HCT116 (cell line): ENCODE measurements around the gene TGM2. TPM values are rescaled to one million over a fixed set of nuclear protein-coding genes. Genes with fewer than 3 reads are reported as not detected.

Experiments
- ATAC-seq: fragments of 200-7000 bp; cut with Tn5 transposase; 2 replicates; pipeline ENCODE4 v1.9.1; 2020; ENCODE audit warnings: mild to moderate bottlenecking, moderate library complexity
- BruUV-seq: library from RNA; stranded (reverse); fragments of 400-500 nt; replicated peaks from 2 replicates; lab custom pipeline; 2021; lab: Mats Ljungman, UMichigan
- CTCF ChIA-PET: fragments of 300-600 bp; sonication (Branson Sonifier 250); formaldehyde crosslinking; loops from one replicate; lab custom pipeline; 2021; ENCODE audit warnings: antibody characterized with exemption; lab: Charles Lee
- POLR2A ChIA-PET: fragments of 300-600, 350-600 bp; sonication (Branson Sonifier 250); formaldehyde crosslinking; loops from one replicate; lab custom pipeline; 2021; ENCODE audit warnings: antibody characterized with exemption; lab: Charles Lee
- RAD21 ChIA-PET, 2 experiments: fragments of 300-600 bp; sonication (Branson Sonifier 250); formaldehyde crosslinking; loops; one replicate each; lab custom pipeline; 2023; ENCODE audit warnings: low total read pairs in 2 of 2; ENCODE audit not compliant: uncharacterized antibody in 2 of 2, unreplicated experiment in 2 of 2, low non-redundant PET in 1 of 2; lab: Charles Lee
- DNase-seq: peaks from one replicate; pipeline ENCODE4 v3.0.0-alpha.2; 2010; ENCODE audit warnings: low read depth, low spot score
- H2AFZ ChIP-seq: fragments of 200-600 bp; shearing (Covaris generic), sonication (generic); 2 replicates; pipeline ENCODE4 v1.6.1; 2017; ENCODE audit warnings: low read depth, mixed run types, mixed read lengths, antibody characterized with exemption, low read length; ENCODE audit not compliant: poor library complexity, severe bottlenecking
- H3K27ac ChIP-seq: 2 replicates; pipeline ENCODE4 v1.5.1; 2012; ENCODE audit warnings: low read depth, low read length
- H3K27me3 ChIP-seq: fragments of 200-600 bp; sonication (generic); 2 replicates; pipeline ENCODE4 v1.6.1; 2016; ENCODE audit warnings: mixed run types, low read length, mixed read lengths; ENCODE audit not compliant: insufficient read depth
- H3K36me3 ChIP-seq, 2 experiments: fragments of 200-500 bp in 1 of 2; fragments of 200-600 bp in 1 of 2; sonication (Bioruptor generic) in 1 of 2; sonication (generic) in 1 of 2; 2 replicates each; pipeline versions ENCODE4 v1.5.1 to v1.6.1; 2014 to 2016; ENCODE audit warnings: low read length in 2 of 2, inconsistent platforms in 1 of 2, mixed read lengths in 1 of 2, mixed run types in 1 of 2; ENCODE audit not compliant: insufficient read depth in 2 of 2, control insufficient read depth in 1 of 2
- H3K4me1 ChIP-seq, 2 experiments: fragments of 200-600 bp in 1 of 2; sonication (generic) in 1 of 2; 2 replicates each; pipeline versions ENCODE4 v1.5.1 to v1.6.1; 2012 to 2017; ENCODE audit warnings: low read length in 2 of 2, inconsistent platforms in 1 of 2, mild to moderate bottlenecking in 1 of 2, mixed read lengths in 1 of 2, mixed run types in 1 of 2, moderate library complexity in 1 of 2; ENCODE audit not compliant: insufficient read depth in 2 of 2, control insufficient read depth in 1 of 2
- H3K4me2 ChIP-seq: fragments of 200-600 bp; sonication (generic); 2 replicates; pipeline ENCODE4 v1.6.1; 2017; ENCODE audit warnings: mixed run types, low read length, mixed read lengths
- H3K4me3 ChIP-seq, 2 experiments: fragments of 200-600 bp in 1 of 2; sonication (generic) in 1 of 2; replicated peaks in 1 of 2; 2 replicates each; pipeline ENCODE4 v1.5.1; 2011 to 2016; ENCODE audit warnings: low read length in 2 of 2, control low read depth in 1 of 2, low read depth in 1 of 2, mild to moderate bottlenecking in 1 of 2, mixed read lengths in 1 of 2, mixed run types in 1 of 2
- H3K79me2 ChIP-seq: fragments of 200-600 bp; sonication (generic); 2 replicates; pipeline ENCODE4 v1.6.1; 2017; ENCODE audit warnings: mild to moderate bottlenecking, mixed run types, low read length, moderate library complexity, mixed read lengths; ENCODE audit not compliant: insufficient read depth
- H3K9ac ChIP-seq: fragments of 200-600 bp; sonication (generic); 2 replicates; pipeline ENCODE4 v1.6.1; 2016; ENCODE audit warnings: low read length, mixed read lengths
- H3K9me2 ChIP-seq: fragments of 200-600 bp; sonication (generic), shearing (Covaris generic); 2 replicates; pipeline ENCODE4 v1.6.1; 2017; ENCODE audit warnings: mixed run types, mild to moderate bottlenecking, moderate library complexity; ENCODE audit not compliant: insufficient read depth
- H3K9me3 ChIP-seq, 2 experiments: fragments of 200-500 bp in 1 of 2; fragments of 200-600 bp in 1 of 2; sonication (Bioruptor generic) in 1 of 2; sonication (generic) in 1 of 2; 2 replicates each; pipeline ENCODE4 v1.6.1; 2014 to 2017; ENCODE audit warnings: low read length in 2 of 2, mixed read lengths in 2 of 2, inconsistent platforms in 1 of 2, low read depth in 1 of 2, mild to moderate bottlenecking in 1 of 2, mixed run types in 1 of 2, moderate library complexity in 1 of 2; ENCODE audit not compliant: control insufficient read depth in 1 of 2, insufficient read depth in 1 of 2
- H4K20me1 ChIP-seq: fragments of 200-600 bp; sonication (generic), shearing (Covaris generic); 2 replicates; pipeline ENCODE4 v1.6.1; 2017; ENCODE audit warnings: mixed run types, mild to moderate bottlenecking, moderate library complexity; ENCODE audit not compliant: insufficient read depth
- ATF3 ChIP-seq: IDR thresholded peaks from 2 replicates; pipeline ENCODE4 v1.6.1; 2012
- CBX3 ChIP-seq: IDR thresholded peaks from 2 replicates; pipeline ENCODE4 v1.6.1; 2012; ENCODE audit warnings: low read depth
- CEBPB ChIP-seq: IDR thresholded peaks from 2 replicates; pipeline ENCODE4 v1.6.1; 2012; ENCODE audit warnings: low read depth
- CTCF ChIP-seq, 3 experiments: fragments of 200-600 bp in 1 of 3; sonication (generic) in 1 of 3; IDR thresholded peaks in 2 of 3; conservative IDR thresholded peaks in 1 of 3; 2 replicates each; pipeline ENCODE4 v1.5.1; 2012 to 2017; ENCODE audit warnings: low read depth in 2 of 3, low read length in 2 of 3, antibody characterized with exemption in 1 of 3, borderline replicate concordance in 1 of 3, control low read depth in 1 of 3, mild to moderate bottlenecking in 1 of 3, mixed read lengths in 1 of 3, mixed run types in 1 of 3, moderate library complexity in 1 of 3; ENCODE audit not compliant: insufficient read depth in 1 of 3
- EGR1 ChIP-seq: IDR thresholded peaks from 2 replicates; pipeline ENCODE4 v1.6.1; 2012; ENCODE audit warnings: low read depth
- ELF1 ChIP-seq: IDR thresholded peaks from 2 replicates; pipeline ENCODE4 v1.6.1; 2012; ENCODE audit warnings: low read depth, borderline replicate concordance
- EZH2 ChIP-seq: fragments of 200-600 bp; sonication (generic); IDR thresholded peaks from 2 replicates; pipeline ENCODE4 v1.6.1; 2017; ENCODE audit warnings: antibody characterized with exemption, mixed run types
- EZH2phosphoT487 ChIP-seq: fragments of 200-600 bp; IDR thresholded peaks from 2 replicates; pipeline ENCODE4 v1.6.1; 2018; ENCODE audit warnings: antibody characterized with exemption, borderline replicate concordance
- JUND ChIP-seq: IDR thresholded peaks from 2 replicates; pipeline ENCODE4 v1.6.1; 2012
- MAX ChIP-seq: IDR thresholded peaks from 2 replicates; pipeline ENCODE4 v1.6.1; 2012
- POLR2A ChIP-seq: IDR thresholded peaks from 2 replicates; pipeline ENCODE4 v1.7.0; 2011; ENCODE audit warnings: borderline replicate concordance; ENCODE audit not compliant: insufficient read depth, insufficient read length; ENCODE audit errors: extremely low read depth
- POLR2AphosphoS5 ChIP-seq: IDR thresholded peaks from 2 replicates; pipeline ENCODE4 v1.6.1; 2011; ENCODE audit warnings: mild to moderate bottlenecking, low read depth, low read length, moderate library complexity
- RAD21 ChIP-seq: IDR thresholded peaks from 2 replicates; pipeline ENCODE4 v1.6.1; 2012; ENCODE audit warnings: low read depth, mild to moderate bottlenecking
- REST ChIP-seq: IDR thresholded peaks from 2 replicates; pipeline ENCODE4 v1.6.1; 2012; ENCODE audit warnings: low read depth
- SIN3A ChIP-seq: IDR thresholded peaks from 2 replicates; pipeline ENCODE4 v1.6.1; 2012; ENCODE audit warnings: low read depth
- SP1 ChIP-seq: IDR thresholded peaks from 2 replicates; pipeline ENCODE4 v1.6.1; 2012; ENCODE audit warnings: low read depth
- TCF7L2 ChIP-seq: IDR thresholded peaks from 2 replicates; pipeline ENCODE4 v1.7.0; 2011; ENCODE audit warnings: borderline replicate concordance, inconsistent platforms; ENCODE audit not compliant: insufficient read depth, insufficient read length; ENCODE audit errors: extremely low read depth
- ZFX ChIP-seq: fragments of 450-650 bp; IDR thresholded peaks from 2 replicates; pipeline ENCODE4 v1.6.1; 2017
- ZNF274 ChIP-seq: fragments of 200-500 bp; sonication (Bioruptor generic); IDR thresholded peaks from 2 replicates; pipeline ENCODE4 v1.6.1; 2014; ENCODE audit warnings: mild to moderate bottlenecking, low read depth, low read length, inconsistent platforms
- intact Hi-C: fragments of 100-400 bp; cut with micrococcal nuclease; formaldehyde crosslinking; loops from 2 replicates; pipeline ENCODE4 v1.10.0; 2022
- total RNA-seq: library from RNA; stranded (reverse); gene quantifications from one replicate; pipeline ENCODE4 v1.2.1, GENCODE V29; 2021; ENCODE audit not compliant: unreplicated experiment

The TGM2 gene
- total RNA-seq, 1 experiment from 2014 or later: 6.1 TPM

- Histone ChIP-seq H3K27ac (no peak overlapping the region), H3K36me3 (no peaks in the 10 kb centered on the region), H3K9me3 (no peaks in the 10 kb centered on the region), H3K27me3 (no peaks in the 10 kb centered on the region), H3K4me2 (no peak overlapping the region), H3K4me1 (peaks cover 14 to 31% of the 10 kb centered on the region in 2 experiments; a peak in 3 of 4 replicates), H3K9ac (no peak overlapping the region), H3K4me3 (no peak overlapping the region), H2AFZ (no peak overlapping the region), H4K20me1 (no peaks in the 10 kb centered on the region), H3K9me2 (no peaks in the 10 kb centered on the region), H3K79me2 (no peaks in the 10 kb centered on the region)
- CTCF ChIA-PET: interaction anchor here (0.7 to 1.4 kb wide), 4 partner anchors 57 to 120 kb away, joined by 3 to 5 read pairs (median 4); no protein-coding TSS in a partner anchor
- intact Hi-C loops: loop anchor here (10.0 kb wide), 1 partner anchor 599 kb away; no protein-coding TSS in a partner anchor
- POLR2A ChIA-PET: no interaction called here
- no peak for DNase-seq
- RAD21 ChIA-PET: no interaction called here
- no TSS peak for BruUV-seq
- TF ChIP-seq ATF3 (no peak), POLR2A (no peak), SP1 (no peak), ELF1 (no peak), CBX3 (no peak), EZH2phosphoT487 (no peak), SIN3A (no peak), REST (no peak), RAD21 (no peak), TCF7L2 (no peak), CTCF (IDR thresholded peaks at IDR 0.05 in 2 of 3, conservative IDR thresholded peaks at IDR 0.05 in 1 of 3; ENCODE audit: borderline replicate concordance in 1 of 3, insufficient read depth in 1 of 3, low read depth in 2 of 3, low read length in 2 of 3) (no peak), ZFX (no peak), EZH2 (no peak), JUND (no peak), POLR2AphosphoS5 (no peak), MAX (no peak), CEBPB (no peak), ZNF274 (no peak), EGR1 (no peak)
- TF ChIP-seq, all 23 proteins: peak for 0
- ATAC-seq: no peak
These were observed 1.0 kb downstream of the TGM2 start for GRCh38 chr20:38164069-38164468.
